OCI-M2 (cell line): ENCODE measurements around the gene RPL36.
"Not testable (repeated sequence)": the region's sequence is repeated elsewhere in the genome, so short reads cannot be mapped to it uniquely, and the experiment has no call there.

Experiments used
- DNase-seq: peaks from one replicate; lab custom pipeline; 2025; ENCODE audit not compliant: unreplicated experiment; lab: John Stamatoyannopoulos, UW

The RPL36 gene

GRCh38 chr19:5688262-5688881 lies 1.7 kb upstream of the RPL36 start:
- not testable (repeated sequence) for DNase-seq

DNA sequence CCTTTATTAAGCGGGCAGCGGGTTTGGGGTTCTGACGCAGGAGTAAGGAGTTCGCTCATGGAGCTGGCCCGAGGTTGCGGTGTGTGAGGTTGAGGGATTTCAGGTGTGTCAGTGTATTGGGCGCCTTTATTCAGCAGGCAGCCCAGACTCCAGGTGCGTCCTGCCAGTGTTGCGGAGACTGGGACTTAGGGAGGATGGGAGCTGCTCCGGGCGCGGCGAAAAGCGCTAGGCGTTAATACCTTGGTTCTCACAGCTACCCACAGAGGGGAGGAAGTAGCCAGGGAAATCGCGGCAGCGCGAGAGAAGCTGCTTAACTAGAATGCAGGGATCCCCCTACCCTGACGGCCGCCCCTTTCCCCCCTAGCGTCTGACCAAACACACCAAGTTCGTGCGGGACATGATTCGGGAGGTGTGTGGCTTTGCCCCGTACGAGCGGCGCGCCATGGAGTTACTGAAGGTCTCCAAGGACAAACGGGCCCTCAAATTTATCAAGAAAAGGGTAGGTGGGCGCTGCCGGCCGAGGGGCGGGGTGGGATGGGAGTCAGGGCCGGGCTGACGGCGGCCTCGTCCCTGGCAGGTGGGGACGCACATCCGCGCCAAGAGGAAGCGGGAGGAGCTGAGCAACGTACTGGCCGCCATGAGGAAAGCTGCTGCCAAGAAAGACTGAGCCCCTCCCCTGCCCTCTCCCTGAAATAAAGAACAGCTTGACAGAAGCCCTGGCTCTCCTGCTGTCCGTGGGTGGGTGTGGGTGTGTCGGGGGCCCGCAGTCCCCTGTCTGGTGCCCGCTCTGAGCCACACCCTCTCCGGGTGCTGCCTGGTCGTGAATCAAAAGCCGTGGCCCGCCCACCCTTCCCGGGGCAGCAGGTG lies 1.1 kb downstream of the RPL36 start:
- no peak for DNase-seq

GRCh38 chr19:5691822-5692722 lies 2.0 kb downstream of the RPL36 start:
- no peak for DNase-seq

GRCh38 chr19:5692723-5693194 lies 2.7 kb downstream of the RPL36 start:
- DNase-seq, result no peak

GRCh38 chr19:5693195-5694166 lies 3.4 kb downstream of the RPL36 start:
- no peak for DNase-seq

- no peak for DNase-seq
These were observed 4.3 kb downstream of the RPL36 start for GRCh38 chr19:5694167-5694955.

DNA sequence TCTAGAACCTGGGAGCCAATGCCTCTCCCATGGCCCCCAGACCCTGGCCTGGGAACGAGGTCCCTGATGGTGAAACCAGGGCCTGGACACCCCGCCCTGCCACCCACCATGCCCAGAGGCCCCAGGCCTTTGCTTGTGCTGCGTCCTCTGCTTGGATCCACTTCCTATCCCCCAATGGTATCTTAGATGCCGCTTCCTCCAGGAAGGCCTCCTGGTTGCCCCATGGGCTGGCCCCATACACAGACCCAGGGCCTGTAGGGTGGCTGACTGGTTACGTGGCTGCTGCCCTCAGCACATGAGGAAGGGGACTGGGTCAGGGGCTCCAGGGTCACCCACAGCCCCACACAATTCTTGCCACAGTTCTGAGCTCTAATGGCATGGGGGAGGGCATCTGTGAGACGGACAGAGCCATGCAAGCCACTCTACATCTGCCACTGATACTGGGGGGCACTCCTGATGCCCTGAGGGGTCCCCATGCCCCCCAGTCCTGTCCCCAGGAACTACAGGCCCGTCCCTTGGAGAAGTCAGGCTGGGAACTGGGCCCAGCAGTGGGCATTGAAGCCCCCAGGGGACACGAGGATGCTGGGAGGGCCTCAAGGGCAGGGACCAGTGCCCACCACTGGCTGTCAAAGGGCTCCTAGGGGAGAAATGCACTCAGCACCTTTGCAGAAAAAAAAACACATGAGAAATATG lies 5.0 kb downstream of the RPL36 start:
- no peak for DNase-seq

DNA sequence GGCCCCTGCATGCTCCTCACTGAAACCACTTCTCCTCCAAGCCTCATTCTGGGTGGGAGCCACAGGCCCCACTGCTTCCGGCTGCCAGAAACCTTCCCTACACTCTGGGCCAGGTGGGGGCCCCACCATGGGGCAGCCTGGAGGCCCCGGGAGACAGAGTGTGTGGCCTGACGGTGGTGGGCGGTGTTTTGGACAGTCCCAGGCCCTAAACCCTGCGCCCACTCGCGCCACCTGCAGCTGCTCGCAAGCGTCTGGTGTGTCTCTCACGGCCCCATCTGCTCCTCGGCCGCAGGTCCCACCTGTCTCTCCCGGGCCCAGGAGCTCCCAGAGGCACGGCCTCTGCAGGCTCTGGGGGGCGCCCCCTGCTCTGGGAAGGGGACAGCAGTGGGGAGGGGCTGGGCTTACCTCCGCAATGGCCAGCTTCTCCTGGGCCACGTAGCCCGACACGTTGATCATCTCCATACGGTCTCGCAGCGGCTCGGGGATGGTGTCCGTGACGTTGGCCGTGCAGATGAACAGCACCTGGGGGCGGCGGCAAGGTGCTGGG lies 5.6 kb downstream of the RPL36 start:
- DNase-seq, result no peak

DNA sequence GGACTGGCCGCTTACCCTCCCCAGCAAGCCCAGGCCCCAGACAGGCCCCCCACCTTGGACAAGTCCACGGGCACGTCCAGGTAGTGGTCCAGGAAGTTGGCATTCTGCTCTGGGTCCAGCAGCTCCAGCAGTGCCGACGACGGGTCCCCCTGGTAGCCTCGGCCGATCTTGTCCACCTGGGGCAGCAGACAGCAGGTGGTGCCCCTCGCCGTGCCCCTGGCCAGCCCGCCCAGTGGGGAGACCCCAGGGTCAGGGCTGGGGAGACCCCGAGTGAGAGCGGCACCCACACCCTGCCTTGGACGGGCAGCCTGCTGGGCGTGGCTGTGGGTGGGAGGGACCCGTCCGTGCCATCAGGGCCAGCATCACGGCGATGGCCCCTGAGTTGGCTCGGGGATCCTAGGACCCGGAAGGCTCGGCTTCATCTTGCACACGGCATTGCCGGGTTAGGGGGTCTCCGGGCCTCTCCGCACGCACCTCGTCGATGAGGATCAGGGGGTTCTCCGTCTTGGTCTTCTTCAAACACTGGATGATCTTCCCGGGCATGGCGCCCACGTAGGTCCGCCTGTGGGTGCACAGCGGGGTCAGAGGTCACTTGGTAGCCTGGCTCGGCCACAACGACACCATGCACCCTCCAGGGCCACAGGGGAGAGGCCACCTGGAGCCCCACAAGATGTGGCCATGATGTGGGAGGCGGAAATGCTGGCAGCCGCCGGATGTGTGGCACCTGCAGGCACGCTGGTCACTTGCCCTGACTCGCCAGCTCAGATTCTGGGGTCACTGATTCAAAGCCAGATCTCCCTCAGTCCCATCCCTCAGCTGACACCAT lies 6.3 kb downstream of the RPL36 start:
- DNase-seq, result no peak

DNA sequence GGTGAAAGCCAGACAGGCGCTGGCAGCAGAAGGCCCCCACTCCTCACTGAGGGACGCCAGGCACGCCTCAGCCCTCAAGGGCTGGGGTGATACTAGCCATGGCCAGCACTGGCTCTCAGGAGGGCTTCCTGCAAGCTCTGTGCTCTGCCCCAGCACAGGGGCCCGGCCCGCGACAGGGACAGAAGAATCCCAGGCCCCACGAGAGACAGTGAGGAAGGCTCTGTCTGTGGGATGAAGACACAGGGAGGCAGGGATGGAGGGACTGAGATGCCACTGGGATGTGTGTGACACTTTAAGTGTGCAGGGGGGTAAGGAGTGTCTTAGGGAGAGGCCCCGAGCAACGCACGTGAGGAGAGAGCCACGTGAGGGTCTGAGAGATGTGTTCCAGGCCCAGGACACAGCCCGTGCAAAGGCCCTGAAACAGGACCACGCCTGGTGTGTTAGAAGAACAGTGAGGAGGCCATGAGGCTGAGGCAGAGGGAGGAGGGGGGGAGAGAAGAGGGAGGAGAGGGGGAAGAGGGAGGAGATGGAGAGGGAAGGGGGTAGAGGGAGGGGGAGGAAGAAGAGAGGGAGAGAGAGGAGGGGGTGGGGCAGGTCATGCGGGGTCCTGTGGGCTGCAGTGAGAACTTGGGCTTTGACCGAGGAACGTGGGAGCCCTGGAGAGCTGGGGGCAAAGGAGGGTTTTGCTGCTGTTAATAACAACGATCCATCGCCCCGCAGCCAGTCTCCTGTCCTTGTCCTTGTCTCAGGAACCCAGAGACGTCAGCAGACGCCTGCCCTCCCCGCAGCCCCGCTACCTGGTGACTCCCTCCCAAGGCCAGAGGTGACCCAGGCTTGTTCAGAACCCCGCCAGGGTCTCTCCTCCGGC lies 7.2 kb downstream of the RPL36 start:
- DNase-seq, result no peak

- no peak for DNase-seq
These were observed 8.0 kb downstream of the RPL36 start for GRCh38 chr19:5697890-5698634.

- DNase-seq, result no peak
These were observed 8.7 kb downstream of the RPL36 start for GRCh38 chr19:5698635-5699422.

GRCh38 chr19:5700455-5701092 lies 10.5 kb downstream of the RPL36 start:
- DNase-seq, result no peak

GRCh38 chr19:5702053-5702410 lies 11.9 kb downstream of the RPL36 start:
- not testable (repeated sequence) for DNase-seq
